AML-193 (cell line): ENCODE results near the gene CEP162.
"Not testable (repeated sequence)": the region's sequence is repeated elsewhere in the genome, so short reads cannot be mapped to it uniquely, and the experiment has no call there.

Source experiments
- DNase-seq, 2 experiments: peaks; one replicate each; lab custom pipeline; 2025; lab: John Stamatoyannopoulos, UW

The CEP162 gene

DNA sequence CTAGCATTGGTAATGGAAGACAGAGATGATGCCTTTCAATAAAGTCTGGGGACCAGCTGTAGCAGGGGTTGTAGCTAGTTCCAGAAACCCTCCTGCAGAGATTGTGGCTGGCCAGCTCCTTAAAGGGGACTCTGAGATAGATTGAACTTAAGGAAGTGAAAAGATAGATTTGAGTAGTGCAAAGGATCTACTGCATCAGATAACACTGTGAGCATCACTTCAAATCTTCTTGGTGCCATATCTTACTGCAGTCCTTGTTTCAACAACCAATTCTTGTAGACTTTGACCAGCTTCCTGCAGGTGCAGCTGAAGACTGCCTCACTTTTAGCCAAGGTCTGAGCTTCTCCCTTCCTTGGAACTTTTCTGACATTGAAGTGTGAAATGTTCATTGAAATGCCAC lies 14.8 kb upstream of the CEP162 start:
- DNase-seq: no peak

DNA sequence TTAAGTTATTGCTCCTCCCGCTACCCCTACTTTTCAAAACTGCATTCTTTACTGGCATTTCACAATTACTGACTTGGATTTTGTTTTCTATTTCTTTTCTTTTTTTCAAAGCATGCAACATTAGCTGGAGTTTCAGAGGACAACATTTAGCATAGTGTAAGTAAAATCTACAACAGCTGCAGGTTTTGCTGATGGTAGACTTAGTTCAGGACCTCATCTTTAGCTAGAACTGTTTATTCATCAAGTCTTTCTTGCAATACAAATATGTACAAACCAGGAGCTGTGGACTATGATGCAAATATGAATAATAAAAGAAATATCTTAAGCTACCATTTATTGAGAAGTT lies 728 bp upstream of the CEP162 start:
- DNase-seq: no peak

- no peak for DNase-seq
These were observed 404 bp downstream of the CEP162 start for GRCh38 chr6:84227044-84227433.

DNA sequence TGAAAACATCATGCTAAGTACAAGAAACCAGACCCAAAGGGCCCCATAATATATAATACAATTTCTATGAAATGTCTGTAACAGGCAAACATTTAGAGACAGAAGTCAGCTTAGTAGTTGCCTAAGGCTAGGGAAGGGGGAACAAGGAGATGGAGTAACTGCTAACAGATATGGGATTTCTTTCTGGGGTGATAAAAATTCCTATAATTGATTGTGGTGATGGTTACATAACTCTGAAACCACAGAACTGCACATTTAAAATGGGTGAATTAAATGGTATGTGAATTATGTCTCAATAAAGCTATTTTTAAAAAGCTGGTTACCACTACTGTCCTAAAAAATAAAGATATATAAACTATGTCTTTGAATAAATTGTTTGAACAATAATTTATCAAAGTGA lies 3.2 kb downstream of the CEP162 start:
- no peak for DNase-seq

DNA sequence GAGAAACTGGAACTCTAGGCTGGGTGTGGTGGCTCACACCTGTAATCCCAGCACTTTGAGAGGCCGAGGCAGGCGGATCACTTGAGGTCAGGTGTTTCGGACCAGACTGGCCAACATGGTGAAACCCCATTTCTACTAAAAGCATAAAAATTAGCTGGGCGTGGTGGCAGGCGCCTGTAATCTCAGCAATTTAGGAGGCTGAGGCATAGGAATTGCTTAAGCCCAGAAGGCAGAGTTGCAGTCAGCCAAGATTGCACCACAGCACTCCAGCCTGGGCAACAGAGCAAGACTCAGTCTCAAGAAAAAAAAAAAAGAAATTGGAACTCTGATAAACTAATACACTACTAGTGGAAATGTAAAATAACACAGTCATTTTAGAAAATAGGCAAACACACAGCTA lies 3.8 kb downstream of the CEP162 start:
- DNase-seq: not testable (repeated sequence)

- DNase-seq: no peak
These were observed 5.0 kb downstream of the CEP162 start for GRCh38 chr6:84222426-84222825.

DNA sequence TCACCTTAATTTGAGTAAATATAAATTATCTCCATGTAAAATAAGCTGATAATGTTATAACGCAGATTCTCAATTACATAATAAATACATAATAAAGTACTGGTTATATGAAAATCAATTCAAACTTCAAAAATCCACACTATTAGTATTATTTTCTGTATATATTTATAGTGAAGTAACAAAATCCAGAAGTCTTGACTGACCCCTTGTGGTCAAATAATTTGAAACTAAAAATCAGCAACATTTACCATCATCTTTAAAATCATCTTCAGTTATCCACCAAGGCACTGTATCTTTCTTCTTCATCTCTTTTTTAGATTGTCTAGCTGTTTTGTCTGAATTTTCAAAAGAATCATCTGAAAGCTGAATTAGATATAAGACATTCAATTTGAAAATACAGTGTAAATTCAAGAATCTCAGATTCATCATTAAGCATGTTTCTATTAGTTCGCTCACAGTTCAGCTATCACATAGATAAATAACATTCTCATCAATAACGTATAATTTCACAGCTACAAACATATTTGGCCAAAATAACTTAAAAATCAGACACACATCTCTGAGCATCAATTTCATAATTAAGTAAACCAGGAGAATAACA lies 6.5 kb downstream of the CEP162 start:
- peak; percentile 36 to 59 for DNase-seq

DNA sequence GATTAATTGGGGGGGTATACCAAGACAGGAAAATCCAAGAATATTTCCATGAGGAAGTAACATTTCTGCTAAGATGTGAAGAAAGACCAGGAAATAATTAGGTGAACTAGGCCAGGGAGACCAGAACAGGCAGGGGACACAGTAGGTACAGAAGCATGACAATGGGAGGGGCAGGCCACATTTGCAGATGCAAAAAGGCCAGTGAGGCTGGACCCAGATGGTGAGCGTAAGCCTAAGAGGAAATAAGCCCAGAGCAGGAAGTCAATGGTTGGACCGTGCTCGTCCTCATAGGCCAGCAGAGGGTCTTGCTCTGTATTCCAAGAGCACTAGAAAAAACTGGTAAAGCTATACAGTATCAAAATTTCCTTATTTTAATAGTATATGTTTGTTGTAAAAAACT lies 9.4 kb downstream of the CEP162 start:
- DNase-seq: no peak

GRCh38 chr6:84213217-84213616 lies 14.2 kb downstream of the CEP162 start:
- no peak for DNase-seq

DNA sequence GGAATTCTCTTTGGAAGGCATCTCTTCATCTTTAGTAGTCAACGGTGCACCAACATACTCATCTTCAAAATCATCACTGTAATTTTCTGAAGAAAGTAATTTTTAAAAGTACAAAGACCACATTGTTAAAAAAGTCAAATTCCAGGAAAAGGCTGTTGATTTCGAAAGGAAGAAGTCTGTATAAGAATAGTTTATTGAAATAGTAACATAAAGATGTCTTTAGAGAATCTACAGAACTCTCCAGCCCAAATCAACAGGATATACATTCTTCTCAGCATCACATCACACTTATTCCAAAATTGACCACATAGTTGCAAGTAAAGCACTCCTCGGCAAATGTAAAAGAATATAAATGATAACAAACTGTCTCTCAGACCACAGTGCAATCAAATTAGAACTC lies 23.4 kb downstream of the CEP162 start:
- no peak for DNase-seq

- not testable (repeated sequence) for DNase-seq
These were observed 27.5 kb downstream of the CEP162 start for GRCh38 chr6:84199987-84200386.

GRCh38 chr6:84197708-84198107 lies 29.7 kb downstream of the CEP162 start:
- DNase-seq: no peak

- DNase-seq: no peak
These were observed 34.2 kb downstream of the CEP162 start for GRCh38 chr6:84193114-84193708.

- no peak for DNase-seq
These were observed 35.6 kb downstream of the CEP162 start for GRCh38 chr6:84191802-84192201.

- not testable (repeated sequence) for DNase-seq
These were observed 38.1 kb downstream of the CEP162 start for GRCh38 chr6:84189356-84189755.

DNA sequence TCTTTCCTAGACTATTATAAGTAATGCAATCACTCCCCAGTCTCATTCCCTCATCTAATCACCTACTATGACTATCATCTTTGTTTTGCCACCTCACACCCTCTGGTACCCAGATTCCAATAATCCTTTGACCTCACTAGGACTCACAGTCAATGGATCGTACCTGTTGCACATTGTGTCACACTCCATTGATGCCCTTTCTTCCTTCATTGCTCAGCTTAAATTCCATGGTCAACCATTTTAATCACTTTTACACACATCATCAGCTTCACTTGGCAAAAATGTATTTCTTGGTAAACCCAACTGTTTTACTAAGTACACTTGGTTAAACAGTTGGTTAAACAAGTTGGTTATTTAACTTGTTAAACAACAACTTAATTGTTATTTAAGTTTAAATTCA lies 44.0 kb downstream of the CEP162 start:
- no peak for DNase-seq

DNA sequence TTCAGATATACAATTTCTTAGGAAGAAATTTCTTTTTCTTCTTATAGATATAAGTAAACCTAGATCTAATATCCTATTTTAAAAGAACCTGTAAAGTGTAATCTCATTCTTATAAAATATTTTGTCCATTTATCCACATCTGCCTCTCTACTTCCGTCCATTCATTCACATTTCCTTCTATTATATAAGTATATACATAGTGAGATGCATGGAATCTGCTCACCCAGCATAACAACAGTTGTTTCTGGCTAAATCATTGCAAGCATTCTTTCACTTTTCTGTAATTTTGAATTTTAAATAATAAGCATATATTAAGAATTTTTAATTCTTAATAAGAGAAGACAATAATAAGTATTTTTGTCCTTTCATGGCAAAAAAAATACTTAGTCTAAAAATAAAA lies 45.4 kb downstream of the CEP162 start:
- DNase-seq: no peak

DNA sequence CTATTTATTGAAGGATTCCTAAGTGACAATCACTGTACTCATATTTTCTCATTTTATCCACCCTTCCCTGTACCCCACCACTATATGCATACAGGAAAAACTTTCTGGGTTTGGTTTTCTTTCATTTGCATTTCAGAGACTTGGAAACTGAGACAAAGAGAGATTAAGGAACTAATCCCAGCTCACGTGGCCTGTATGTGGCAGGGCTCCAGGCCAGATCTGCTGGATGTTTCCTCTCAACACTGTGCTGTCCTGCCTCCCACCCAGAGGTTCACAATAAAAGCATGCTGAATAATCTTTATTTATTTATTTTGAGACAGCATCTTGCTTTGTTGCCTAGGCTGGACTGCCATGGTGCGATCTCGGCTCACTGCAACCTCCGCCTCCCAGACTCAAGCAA lies 50.2 kb downstream of the CEP162 start:
- DNase-seq: no peak

GRCh38 chr6:84172574-84172973 lies 54.9 kb downstream of the CEP162 start:
- no peak for DNase-seq

GRCh38 chr6:84172080-84172479 lies 55.4 kb downstream of the CEP162 start:
- DNase-seq: no peak

- no peak for DNase-seq
These were observed 60.0 kb downstream of the CEP162 start for GRCh38 chr6:84167457-84167856.

GRCh38 chr6:84166395-84166794 lies 61.0 kb downstream of the CEP162 start:
- no peak for DNase-seq

DNA sequence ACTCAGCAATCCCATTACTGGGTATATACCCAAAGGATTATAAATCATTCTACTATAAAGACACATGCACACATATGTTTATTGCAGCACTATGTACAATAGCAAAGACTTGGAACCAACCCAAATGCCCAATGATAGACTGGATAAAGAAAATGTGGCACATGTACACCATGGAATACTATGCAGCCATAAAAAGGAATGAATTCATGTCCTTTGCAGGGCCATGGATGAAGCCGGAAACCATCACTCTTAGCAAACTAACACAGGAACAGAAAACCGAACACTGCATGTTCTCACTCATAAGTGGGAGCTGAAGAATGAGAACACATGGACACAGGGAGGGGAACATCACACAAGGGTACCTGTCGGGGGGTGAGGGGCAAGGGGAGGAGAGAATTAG lies 63.1 kb downstream of the CEP162 start:
- not testable (repeated sequence) for DNase-seq

- no peak for DNase-seq
These were observed 66.3 kb downstream of the CEP162 start for GRCh38 chr6:84161190-84161589.
